Measurements from ENCODE around the gene NPR3. TPM values are rescaled to one million over a fixed set of nuclear protein-coding genes. Genes with fewer than 3 reads are reported as not detected.

Gene NPR3
- total RNA-seq, 2 experiments from 2014 or later: 0.05 to 0.16 TPM

DNA sequence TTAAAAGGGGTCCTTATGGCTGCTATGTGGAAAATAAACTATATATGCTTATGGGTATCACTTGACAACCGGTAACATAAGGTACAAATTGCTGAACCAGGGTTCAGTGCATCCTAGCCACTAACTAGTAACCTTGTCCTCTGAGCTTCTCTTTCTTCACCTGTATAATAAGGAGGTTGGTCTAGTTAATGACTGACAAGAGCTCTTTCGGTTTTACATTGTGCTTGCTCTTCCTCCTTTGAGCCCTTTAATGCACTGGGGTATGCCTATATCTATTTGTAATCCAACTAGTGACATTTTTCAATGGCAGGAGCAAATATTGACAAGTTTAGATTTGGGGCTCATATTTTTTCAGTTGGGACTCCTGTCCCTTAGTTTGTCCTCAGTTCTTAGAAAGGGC, 66.1 kb downstream of the NPR3 start:
- Mint-ChIP-seq H3K36me3 (ENCODE audit: low read depth) (no peaks in the 10 kb centered on the region), H3K27me3 (no peaks in the 10 kb centered on the region), H3K27ac (no peak overlapping the region), H3K9me3 (no peaks in the 10 kb centered on the region), H3K4me1 (ENCODE audit: low read depth) (no peaks in the 10 kb centered on the region), H3K4me3 (no peak overlapping the region)
- TF ChIP-seq CTCF (IDR thresholded peaks at IDR 0.05): no peak
- no peak for DNase-seq
- CTCF ChIA-PET: no interaction called here
- intact Hi-C loops (cut with micrococcal nuclease): no loop called here
- POLR2A ChIA-PET: no interaction called here
- no peak for ATAC-seq

DNA sequence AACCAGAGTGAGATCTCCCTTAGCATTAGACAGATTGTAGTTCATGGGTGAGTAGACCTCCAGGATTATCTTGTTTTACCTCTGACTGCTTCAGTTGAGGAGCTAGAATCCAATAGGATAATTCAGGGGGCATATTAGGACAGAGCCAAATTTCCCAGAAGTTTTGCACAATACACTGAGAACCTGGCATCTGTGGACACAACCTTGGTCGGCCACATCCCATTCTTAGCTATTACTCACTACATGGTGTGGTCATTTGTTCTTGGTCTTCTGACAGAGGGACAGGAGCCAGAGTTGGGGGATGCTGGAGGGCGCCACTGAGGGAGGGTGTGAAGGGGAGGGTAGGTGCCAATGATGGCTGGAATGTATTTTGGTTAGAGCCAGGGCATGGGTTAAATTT, 66.6 kb downstream of the NPR3 start:
- Mint-ChIP-seq H3K27me3 (no peaks in the 10 kb centered on the region), H3K4me1 (ENCODE audit: low read depth) (no peaks in the 10 kb centered on the region), H3K9me3 (no peaks in the 10 kb centered on the region), H3K4me3 (no peak overlapping the region), H3K36me3 (ENCODE audit: low read depth) (no peaks in the 10 kb centered on the region), H3K27ac (no peak overlapping the region)
- no peak for ATAC-seq
- DNase-seq: no peak
- intact Hi-C loops (cut with micrococcal nuclease): no loop called here
- POLR2A ChIA-PET: no interaction called here
- CTCF ChIA-PET: no interaction called here
- TF ChIP-seq CTCF (IDR thresholded peaks at IDR 0.05): no peak

GRCh38 chr5:32778403-32778802, 67.3 kb downstream of the NPR3 start:
- intact Hi-C loops (cut with micrococcal nuclease): no loop called here
- H3K9me3 Mint-ChIP-seq: no peaks in the 10 kb centered on the region
- no peaks in the 10 kb centered on the region for H3K36me3 Mint-ChIP-seq (ENCODE audit: low read depth)
- no peak for DNase-seq
- ChIA-PET CTCF (no interaction called here), POLR2A (no interaction called here)
- no peak overlapping the region for H3K27ac Mint-ChIP-seq
- ATAC-seq: no peak
- H3K27me3 Mint-ChIP-seq: no peaks in the 10 kb centered on the region
- H3K4me3 Mint-ChIP-seq: no peak overlapping the region
- H3K4me1 Mint-ChIP-seq (ENCODE audit: low read depth): no peaks in the 10 kb centered on the region
- no peak for TF ChIP-seq CTCF (IDR thresholded peaks at IDR 0.05)

GRCh38 chr5:32779754-32780415, 68.8 kb downstream of the NPR3 start:
- no peaks in the 10 kb centered on the region for H3K9me3 Mint-ChIP-seq
- no peaks in the 10 kb centered on the region for H3K36me3 Mint-ChIP-seq (ENCODE audit: low read depth)
- H3K4me3 Mint-ChIP-seq: no peak overlapping the region
- H3K27me3 Mint-ChIP-seq: no peaks in the 10 kb centered on the region
- TF ChIP-seq CTCF (IDR thresholded peaks at IDR 0.05): no peak
- no peaks in the 10 kb centered on the region for H3K4me1 Mint-ChIP-seq (ENCODE audit: low read depth)
- no peak for ATAC-seq
- DNase-seq: no peak
- ChIA-PET CTCF (no interaction called here), POLR2A (no interaction called here)
- H3K27ac Mint-ChIP-seq: no peak overlapping the region
- intact Hi-C loops (cut with micrococcal nuclease): no loop called here

DNA sequence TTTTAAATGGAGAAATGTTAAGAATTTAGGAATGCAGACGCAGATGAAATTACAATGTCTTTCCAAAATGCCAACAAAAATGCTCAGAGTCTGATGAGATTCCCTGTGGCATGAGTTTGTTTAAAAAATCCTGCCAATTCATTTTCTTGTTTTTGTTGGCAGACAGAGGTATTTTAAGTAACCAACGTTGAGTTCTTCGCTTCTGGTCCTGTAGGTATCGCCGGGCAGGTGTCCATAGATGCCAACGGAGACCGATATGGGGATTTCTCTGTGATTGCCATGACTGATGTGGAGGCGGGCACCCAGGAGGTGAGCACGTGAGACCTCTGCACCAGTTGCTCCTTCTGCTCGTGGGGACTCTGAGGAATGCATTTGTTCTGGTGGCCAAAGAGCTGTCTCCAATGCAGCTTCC, 69.4 kb downstream of the NPR3 start:
- no peaks in the 10 kb centered on the region for H3K36me3 Mint-ChIP-seq (ENCODE audit: low read depth)
- no peak overlapping the region for H3K4me3 Mint-ChIP-seq
- no peak overlapping the region for H3K27ac Mint-ChIP-seq
- no peaks in the 10 kb centered on the region for H3K4me1 Mint-ChIP-seq (ENCODE audit: low read depth)
- ChIA-PET POLR2A (no interaction called here), CTCF (no interaction called here)
- intact Hi-C loops (cut with micrococcal nuclease): no loop called here
- no peaks in the 10 kb centered on the region for H3K9me3 Mint-ChIP-seq
- no peak for TF ChIP-seq CTCF (IDR thresholded peaks at IDR 0.05)
- H3K27me3 Mint-ChIP-seq: no peaks in the 10 kb centered on the region
- DNase-seq (no peak), ATAC-seq (no peak)
